NCI-H460 (cell line): ENCODE data around the gene SEC62. TPM values are rescaled to one million over a fixed set of nuclear protein-coding genes. Genes with fewer than 3 reads are reported as not detected.

Source experiments
- DNase-seq: peaks from one replicate; pipeline ENCODE4 v3.0.0-alpha.2; 2016; ENCODE audit warnings: low read depth; ENCODE audit errors: extremely low read depth
- polyA plus RNA-seq: library from polyadenylated mRNA; depleted of rRNA; stranded (reverse); fragments of >200 nt; gene quantifications from 2 replicates; pipeline ENCODE4 v1.2.3, GENCODE V29; 2014; cell fraction: nucleus; rRNA removed
- total RNA-seq: library from RNA; depleted of rRNA; stranded (reverse); fragments of >200 nt; shearing (Covaris generic); gene quantifications from 2 replicates; pipeline ENCODE4 v1.2.3, GENCODE V29; 2014; rRNA removed

The SEC62 gene
- total RNA-seq, result 20.1 and 30.2 TPM in 2 replicates
- polyA plus RNA-seq, result 5.9 and 13.8 TPM in 2 replicates

DNA sequence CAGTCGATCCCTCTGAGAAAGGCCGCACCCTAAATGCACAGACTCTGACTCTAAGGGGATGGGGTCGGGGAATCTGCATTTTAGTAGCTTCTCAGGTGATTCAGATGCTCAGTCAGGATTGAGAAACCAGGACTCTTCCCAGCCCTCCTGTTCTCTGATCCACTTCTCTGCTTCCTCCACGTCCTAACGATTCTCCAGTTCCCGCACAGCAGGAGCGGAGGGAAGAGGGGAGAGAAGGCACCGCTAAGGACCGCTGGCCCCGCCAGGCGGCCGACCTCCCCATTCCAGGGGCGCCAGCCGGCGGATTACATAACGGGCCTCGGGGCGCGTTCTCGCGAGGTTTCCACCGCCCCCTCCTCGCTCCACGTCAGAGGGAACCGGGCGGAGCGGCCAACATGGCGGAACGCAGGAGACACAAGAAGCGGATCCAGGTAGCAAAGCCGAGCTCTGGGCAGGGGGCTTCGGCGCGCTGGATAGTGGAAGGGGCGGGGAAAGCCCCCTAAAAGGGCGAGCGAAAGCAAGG, at the start of gene SEC62:
Gene SEC62, plus strand, starts transcription at position 380 of the 523 bp plus-strand sequence. Its CDS starts 16 bp downstream, at position 396.
- peak; percentile 83 for DNase-seq

DNA sequence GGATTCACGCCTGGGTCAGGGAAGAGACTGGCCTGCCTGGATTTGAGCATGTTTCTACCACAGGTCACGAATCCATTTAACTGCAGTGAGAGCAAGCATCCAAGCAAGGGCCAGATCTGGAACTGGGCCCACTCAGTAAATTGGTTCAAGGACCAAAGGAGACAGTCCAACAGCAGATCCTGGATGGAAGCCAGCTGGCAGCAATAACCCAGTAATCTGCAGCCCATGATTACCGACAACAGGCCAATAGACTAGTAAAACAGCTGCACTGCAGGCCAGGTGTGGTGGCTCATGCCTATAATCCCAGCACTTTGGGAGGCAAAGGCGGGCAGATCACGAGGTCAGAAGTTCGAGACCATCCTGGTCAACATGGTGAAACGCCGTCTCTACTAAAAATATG, 43.4 kb upstream of the SEC62 start:
- no peak for DNase-seq

GRCh38 chr3:169923831-169924230, 42.8 kb upstream of the SEC62 start:
- no peak for DNase-seq

DNA sequence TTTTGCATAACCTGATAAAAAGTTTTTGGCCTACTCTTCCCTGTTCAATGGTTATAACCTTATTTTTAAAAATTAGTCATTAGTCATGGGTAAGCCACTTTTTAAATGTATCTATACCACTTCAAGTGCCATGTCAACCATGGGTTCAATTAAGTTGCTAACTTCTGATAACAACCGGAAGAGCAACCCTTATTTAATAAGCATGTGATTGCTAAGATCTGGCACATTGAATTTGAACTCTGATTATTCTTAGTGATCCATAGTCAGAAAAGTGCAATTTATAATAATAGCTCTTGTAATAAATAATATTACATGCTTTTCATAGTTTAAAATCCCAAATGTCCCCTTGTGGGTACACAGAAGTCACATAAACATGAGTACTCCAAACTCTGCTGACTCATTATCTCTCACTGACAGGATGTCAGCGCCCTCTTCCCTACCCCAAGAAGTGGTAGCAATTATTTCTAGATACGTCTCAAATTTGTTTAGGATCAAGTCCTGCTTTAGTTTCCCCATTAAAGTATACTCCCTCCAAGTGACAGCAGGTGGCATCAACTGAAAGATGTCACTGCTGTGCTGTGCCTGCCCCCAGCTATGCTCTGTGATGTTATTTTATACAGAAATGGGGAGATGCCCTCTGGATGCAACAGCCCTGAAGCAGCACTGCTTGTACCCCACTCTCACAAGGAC, 36.6 kb upstream of the SEC62 start:
- DNase-seq, result no peak

GRCh38 chr3:169930843-169931242, 35.8 kb upstream of the SEC62 start:
- no peak for DNase-seq

DNA sequence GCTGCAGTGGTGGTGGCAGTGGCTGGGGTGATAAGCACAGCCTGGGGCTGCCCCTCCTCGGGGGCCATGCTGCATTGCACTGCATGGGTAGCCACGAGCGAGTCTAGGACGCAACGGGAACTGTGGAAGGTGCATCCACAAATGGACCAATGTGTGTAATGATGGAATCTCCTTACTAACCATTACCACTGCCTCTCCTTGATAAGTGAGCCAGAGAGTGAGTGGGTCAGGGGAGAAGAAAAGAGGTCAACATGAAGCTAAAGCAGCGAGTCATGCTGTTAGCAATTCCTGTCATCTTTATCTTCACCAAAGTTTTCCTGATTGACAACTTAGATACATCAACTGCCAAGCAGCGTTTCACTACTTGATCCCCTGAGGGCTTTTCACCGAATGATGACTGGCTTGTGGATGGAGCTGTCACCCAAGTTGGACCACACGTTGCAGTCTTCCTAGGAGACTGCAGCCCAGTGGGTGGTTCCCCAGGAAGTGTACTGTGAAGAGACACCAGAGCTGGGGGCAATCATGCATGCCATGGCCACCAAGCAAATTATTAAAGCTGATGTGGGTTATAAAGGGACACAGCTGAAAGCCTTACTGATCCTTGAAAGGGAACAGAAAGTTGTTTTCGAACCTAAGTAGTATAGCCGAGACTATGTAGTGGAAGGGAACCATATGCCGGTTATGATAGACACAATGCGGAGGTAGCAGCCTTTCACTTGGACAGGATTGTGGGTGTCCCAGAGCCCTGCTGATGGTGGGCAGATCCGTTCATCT, 34.7 kb upstream of the SEC62 start:
- DNase-seq, result no peak

DNA sequence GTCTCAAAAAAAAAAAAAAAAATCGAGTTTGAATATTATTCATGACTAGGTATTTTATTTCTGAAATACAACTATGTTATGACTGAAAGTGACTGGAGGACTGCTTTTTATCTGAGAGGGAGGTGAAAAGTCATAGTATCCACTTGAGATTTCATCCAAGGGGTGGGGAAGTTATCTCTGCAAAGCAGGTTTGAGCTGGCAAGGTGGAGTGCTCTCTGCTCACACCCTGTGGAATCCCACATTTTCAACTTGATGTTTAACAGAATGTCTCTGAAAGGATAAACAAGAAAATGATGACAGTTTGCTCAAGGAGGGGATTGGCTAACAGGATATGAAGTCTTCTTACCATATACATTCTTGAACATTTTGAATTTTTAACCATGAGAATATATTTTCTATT, 27.3 kb upstream of the SEC62 start:
- DNase-seq, result no peak

GRCh38 chr3:169939751-169940150, 26.9 kb upstream of the SEC62 start:
- DNase-seq, result no peak

GRCh38 chr3:169940470-169941181, 26.0 kb upstream of the SEC62 start:
- DNase-seq, result no peak

DNA sequence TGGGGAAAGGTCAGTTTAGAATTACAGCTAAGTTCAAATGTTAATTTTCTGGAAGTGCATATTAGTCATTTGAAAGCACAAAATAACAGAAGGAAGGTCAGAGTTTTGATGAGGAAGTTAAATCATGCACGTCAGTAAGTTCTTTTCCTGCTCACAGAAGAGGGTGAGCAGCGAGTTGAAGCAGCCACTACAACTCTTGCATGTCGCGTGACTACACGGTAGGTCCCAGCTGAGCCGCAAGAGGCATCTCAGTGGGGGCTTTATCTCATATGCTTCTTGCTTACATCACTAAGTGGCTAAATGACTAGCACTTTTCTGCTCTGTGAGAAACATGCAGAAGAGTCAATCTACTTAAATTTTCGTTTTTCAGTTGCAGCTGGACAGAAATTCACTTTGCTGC, 21.3 kb upstream of the SEC62 start:
- no peak for DNase-seq

DNA sequence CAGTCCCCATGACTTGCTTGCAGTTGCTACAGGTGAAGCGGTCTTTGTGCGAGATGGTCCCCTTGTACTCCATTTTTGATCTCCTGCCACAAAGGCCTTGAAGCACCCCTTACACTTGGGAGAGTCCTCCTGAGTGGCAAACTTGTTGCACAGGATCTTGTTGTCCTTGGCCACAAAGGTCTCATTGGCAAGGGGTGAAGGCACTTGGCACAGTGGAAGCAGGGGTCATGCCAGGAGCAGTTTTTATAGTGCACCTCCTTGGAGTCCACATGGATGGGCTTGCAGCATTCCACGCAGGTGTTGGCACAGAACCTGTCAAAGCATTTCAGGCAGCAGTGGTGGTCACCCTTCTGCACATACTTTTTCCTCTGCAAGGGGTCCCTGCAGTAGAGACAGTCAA, 20.3 kb upstream of the SEC62 start:
- DNase-seq, result no peak

DNA sequence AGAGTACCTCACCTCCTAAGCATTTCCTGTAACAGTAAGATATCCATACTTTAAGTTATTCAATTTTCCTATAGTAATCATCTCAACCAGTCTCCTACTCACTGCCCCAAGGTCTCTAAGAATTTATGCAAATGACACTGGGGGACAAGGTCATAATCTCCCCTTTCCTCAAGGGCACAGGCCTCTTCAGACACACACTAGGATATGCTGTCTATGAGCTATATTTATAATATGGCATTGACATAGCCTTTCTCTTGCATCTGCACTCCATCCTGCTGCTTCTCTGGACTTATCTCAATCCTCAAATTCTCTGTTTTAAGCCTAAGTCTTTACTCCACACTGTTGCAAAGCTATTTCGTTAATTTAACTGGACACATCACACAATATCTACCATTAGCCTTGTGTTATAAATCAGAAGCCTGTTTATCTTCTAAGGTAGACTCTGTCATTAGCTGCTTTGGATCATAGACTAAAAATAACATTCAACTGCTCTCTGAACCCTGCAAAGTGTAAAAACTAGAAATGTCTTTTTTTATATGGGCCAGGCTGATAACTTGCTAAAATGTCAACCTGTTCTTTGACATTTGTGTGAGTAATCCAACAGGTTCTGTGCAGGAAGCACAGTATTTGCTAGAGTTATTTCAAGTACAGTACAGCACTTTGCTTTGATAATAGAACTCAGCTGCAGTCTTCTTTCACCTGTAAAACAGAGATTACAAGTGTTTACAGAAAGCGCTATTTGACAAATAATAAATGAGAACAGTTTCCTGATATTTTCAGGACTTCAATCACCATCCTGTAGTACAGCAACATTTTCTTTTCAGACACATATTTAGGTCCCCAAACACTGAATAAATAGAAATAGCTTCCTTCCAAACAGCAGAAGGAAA, 17.8 kb upstream of the SEC62 start:
- DNase-seq, result no peak

GRCh38 chr3:169952045-169952444, 14.6 kb upstream of the SEC62 start:
- DNase-seq, result no peak

DNA sequence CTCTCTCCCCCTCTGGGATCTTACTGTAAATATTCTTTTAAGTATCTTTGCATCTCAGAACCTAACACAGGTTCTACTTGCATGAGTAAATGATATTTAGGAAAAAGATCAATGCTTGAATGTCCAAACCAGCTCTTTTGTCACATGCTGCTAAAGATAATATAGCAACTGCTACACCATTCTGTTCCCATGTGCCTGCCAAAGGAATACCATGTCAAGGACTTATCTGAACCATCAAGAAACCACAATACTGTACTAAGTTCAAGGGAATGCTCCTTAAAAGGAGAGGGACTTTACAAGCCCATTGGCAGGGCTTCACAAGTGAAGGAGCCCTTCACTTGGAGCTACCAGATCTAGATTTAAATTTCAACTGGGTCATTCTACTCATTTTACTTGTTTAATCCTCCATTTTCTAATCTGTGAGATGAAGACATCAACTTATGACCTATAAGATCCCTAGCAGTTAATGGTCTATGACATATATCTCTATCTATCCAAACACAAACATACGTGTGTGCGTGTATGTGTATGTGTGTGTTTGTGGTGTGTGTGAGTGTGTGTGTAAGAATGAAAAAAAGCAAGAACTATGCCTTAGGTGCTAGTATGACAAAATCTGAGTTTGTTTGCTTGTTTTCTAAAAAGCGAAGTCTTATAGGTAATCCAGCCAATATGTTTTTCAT, 13.0 kb upstream of the SEC62 start:
- DNase-seq, result no peak

- no peak for DNase-seq
These were observed 12.4 kb upstream of the SEC62 start for GRCh38 chr3:169954142-169954756.

DNA sequence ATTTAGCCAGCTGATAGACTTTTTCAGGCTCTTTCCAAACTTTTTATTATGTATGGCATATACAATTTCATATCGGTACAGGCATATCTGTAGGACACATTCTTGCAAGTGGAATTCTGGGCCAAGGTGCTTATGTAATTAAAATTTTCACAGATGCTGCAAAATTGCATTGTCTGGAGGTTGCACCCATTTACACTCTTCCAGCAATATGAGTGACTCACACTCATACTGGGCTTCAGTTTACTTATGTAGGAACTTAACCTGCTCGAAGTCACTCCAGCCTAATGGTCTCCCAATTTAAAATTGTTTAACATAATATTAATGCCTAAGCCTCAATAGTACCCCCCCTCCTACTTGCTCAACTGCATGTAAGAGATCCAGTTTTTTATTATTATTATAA, 11.2 kb upstream of the SEC62 start:
- DNase-seq, result no peak

- no peak for DNase-seq
These were observed 2.4 kb upstream of the SEC62 start for GRCh38 chr3:169964176-169964575.

- DNase-seq, result no peak
These were observed 812 bp upstream of the SEC62 start for GRCh38 chr3:169965562-169966427.
